Body of pancreas (tissue), 4 donors: ENCODE results near the gene TRMT11.

Experiments used
- POLR2A ChIP-seq, 3 donors: fragments of 450-650 bp; IDR thresholded peaks; one replicate each; pipeline ENCODE4 v1.6.1; 2016; ENCODE audit warnings: antibody characterized with exemption in 3 of 3, mild to moderate bottlenecking in 2 of 3
- TF ChIP-seq, protein P1 (sequence below), 7 experiments: fragments of 450-650 bp in 4 of 7; fragments of 200-600 bp in 3 of 7; sonication (generic) in 3 of 7; IDR thresholded peaks; one replicate each; pipeline ENCODE4 v1.5.1; 2016 to 2019; ENCODE audit warnings: antibody characterized with exemption in 7 of 7

DNA sequence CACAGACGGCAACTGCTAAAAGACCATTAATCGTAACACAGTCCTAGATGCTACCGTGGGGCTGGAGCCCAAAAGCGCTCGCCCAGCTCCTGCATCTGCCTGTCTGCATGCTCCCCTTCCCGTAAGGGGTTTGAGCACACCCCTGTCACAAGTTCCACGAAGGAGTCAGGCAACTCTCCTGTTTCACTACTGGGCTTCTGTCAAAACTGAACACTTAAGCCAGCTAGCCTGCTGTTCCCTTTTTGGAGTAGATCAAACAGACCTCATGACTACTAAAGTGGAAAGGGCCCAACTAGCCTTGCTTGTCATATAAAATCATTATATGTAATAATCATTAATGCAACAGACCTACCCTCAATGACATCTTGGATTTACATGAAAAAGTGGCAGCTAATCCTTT, 61.3 kb downstream of the TRMT11 start:
- no peak for TF ChIP-seq POLR2A (IDR thresholded peaks at IDR 0.05)
- TF ChIP-seq, protein P1, sequence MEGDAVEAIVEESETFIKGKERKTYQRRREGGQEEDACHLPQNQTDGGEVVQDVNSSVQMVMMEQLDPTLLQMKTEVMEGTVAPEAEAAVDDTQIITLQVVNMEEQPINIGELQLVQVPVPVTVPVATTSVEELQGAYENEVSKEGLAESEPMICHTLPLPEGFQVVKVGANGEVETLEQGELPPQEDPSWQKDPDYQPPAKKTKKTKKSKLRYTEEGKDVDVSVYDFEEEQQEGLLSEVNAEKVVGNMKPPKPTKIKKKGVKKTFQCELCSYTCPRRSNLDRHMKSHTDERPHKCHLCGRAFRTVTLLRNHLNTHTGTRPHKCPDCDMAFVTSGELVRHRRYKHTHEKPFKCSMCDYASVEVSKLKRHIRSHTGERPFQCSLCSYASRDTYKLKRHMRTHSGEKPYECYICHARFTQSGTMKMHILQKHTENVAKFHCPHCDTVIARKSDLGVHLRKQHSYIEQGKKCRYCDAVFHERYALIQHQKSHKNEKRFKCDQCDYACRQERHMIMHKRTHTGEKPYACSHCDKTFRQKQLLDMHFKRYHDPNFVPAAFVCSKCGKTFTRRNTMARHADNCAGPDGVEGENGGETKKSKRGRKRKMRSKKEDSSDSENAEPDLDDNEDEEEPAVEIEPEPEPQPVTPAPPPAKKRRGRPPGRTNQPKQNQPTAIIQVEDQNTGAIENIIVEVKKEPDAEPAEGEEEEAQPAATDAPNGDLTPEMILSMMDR (IDR thresholded peaks at IDR 0.05), result no peak
